Frontal cortex (tissue), 4 donors: Measurements from ENCODE around the gene AREL1. TPM values are rescaled to one million over a fixed set of nuclear protein-coding genes. Genes with fewer than 3 reads are reported as not detected.

Source experiments
- DNase-seq, 2 donors: peaks; one replicate each; pipeline ENCODE4 v3.0.0; 2012; ENCODE audit warnings: low spot score in 2 of 2
- FAIRE-seq: peaks from 2 replicates; lab custom pipeline; 2012; peaks lifted over from hg19 to GRCh38; lab: Jason Lieb, UNC
- small RNA-seq: library from RNA; depleted of rRNA; stranded (forward); fragments of <200 nt; gene quantifications from one replicate; pipeline ENCODE3, GENCODE V24; 2014
- total RNA-seq: library from RNA; depleted of rRNA; stranded (reverse); fragments of >200 nt; gene quantifications from one replicate; pipeline ENCODE4 v1.2.3, GENCODE V29; 2014
- donor health status: control.
- donor health status: control.
- donor health status: control.

The AREL1 gene
- total RNA-seq, 1 donor from 2014 or later: 39.5 TPM

- no peak for DNase-seq
Observed at GRCh38 chr14:74616996-74617700, 95.7 kb downstream of the AREL1 start.

GRCh38 chr14:74616507-74616906, 96.4 kb downstream of the AREL1 start:
- DNase-seq: no peak
- no peak for FAIRE-seq

More at GRCh38 chr14:74616996-74617700, 95.7 kb downstream of the AREL1 start:
- FAIRE-seq: no peak

- FAIRE-seq (no peak), DNase-seq (no peak)
Observed at GRCh38 chr14:74615735-74616134, 97.1 kb downstream of the AREL1 start.

- DNase-seq: no peak
- no peak for FAIRE-seq
Observed at GRCh38 chr14:74614508-74615495, 98.1 kb downstream of the AREL1 start.

GRCh38 chr14:74613211-74613914, 99.5 kb downstream of the AREL1 start:
- DNase-seq: no peak
- no peak for FAIRE-seq

DNA sequence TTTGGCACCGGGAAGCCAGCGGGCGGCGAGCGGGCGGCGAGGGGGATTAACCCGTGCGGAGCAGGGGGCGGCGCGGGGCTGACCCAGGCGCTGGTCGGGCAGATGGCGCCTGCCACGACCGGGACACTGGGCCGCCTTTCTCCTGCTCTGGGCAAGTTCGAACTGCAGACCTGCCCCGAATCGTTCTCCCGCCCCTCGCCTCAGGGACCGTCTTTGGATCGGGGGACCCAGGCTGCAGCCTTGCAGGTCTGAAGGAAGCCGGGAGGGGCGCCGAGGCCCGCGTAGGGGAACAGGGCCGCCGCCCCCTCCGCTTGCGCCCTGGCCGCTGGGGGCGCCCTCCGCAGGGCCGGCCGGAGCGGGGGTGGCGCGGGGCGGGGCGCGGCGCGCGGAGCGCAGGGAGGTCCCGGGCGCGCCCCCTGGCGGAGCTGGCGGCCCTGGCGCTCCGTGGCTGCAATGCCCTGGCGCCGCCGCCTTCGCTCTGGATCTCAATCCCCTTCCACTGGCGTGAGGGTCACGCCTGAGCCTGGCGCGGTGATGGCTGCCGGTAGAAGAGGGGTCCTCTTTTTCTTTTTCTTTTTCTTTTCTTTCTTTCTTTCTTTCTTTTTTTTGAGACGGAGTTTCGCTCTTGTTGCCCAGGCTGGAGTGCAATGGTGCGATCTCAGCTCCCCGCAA, 100.4 kb downstream of the AREL1 start:
- FAIRE-seq (no peak), DNase-seq (peak; percentile 72 to 82)

- DNase-seq (peak in 1 of 2 donors; percentile 29), FAIRE-seq (no peak)
Observed at GRCh38 chr14:74611650-74612349, 101.1 kb downstream of the AREL1 start, which contains the start of gene LTBP2. LTBP2 (minus strand) TSS chr14:74612237; CDS start chr14:74611944, 293 bp downstream.

Small RNAs within 50 kb of the gene (small RNA-seq; reads per million reads assigned to genes)
- gene RF00409: not detected

Other genes starting within 250 kb of the AREL1 start
- gene NPC2, start 219.8 kb downstream of the AREL1 start, total RNA-seq: 17.9 TPM
- 17.1 TPM for gene ISCA2, start 219.3 kb downstream of the AREL1 start, total RNA-seq
- gene LTBP2, start 100.8 kb downstream of the AREL1 start, total RNA-seq: 1.2 TPM
- gene FCF1, start 64 bp upstream of the AREL1 start, total RNA-seq: 21.2 TPM
- gene YLPM1, start 50.2 kb upstream of the AREL1 start, total RNA-seq: 62.0 TPM
- not detected for gene PROX2, start 163.1 kb upstream of the AREL1 start, total RNA-seq
- 28.5 TPM for gene DLST, start 168.8 kb upstream of the AREL1 start, total RNA-seq
- gene RPS6KL1, start 210.2 kb upstream of the AREL1 start, total RNA-seq: 23.6 TPM
- gene PGF, start 242.5 kb upstream of the AREL1 start, total RNA-seq: 2.9 TPM